Osteocyte (in vitro differentiated cells): ENCODE measurements around the gene SLC6A6. TPM values are rescaled to one million over a fixed set of nuclear protein-coding genes. Genes with fewer than 3 reads are reported as not detected.

Experiments used
- DNase-seq: peaks from one replicate; pipeline ENCODE4 v3.0.0; 2021; ENCODE audit warnings: mixed read lengths; ENCODE audit not compliant: unreplicated experiment; ENCODE audit errors: extremely low spot score
- H3K27ac Mint-ChIP-seq: one replicate; pipeline ENCODE4 v1.8.0; 2021; ENCODE audit warnings: mild to moderate bottlenecking, mixed read lengths; ENCODE audit not compliant: unreplicated experiment
- H3K27me3 Mint-ChIP-seq: one replicate; pipeline ENCODE4 v1.8.0; 2021; ENCODE audit warnings: mixed read lengths; ENCODE audit not compliant: unreplicated experiment
- H3K36me3 Mint-ChIP-seq: one replicate; pipeline ENCODE4 v1.8.0; 2021; ENCODE audit warnings: mixed read lengths; ENCODE audit not compliant: unreplicated experiment
- H3K4me1 Mint-ChIP-seq: one replicate; pipeline ENCODE4 v1.8.0; 2021; ENCODE audit warnings: mixed read lengths; ENCODE audit not compliant: unreplicated experiment
- H3K4me3 Mint-ChIP-seq: one replicate; pipeline ENCODE4 v1.8.0; 2021; ENCODE audit warnings: mild to moderate bottlenecking, moderate library complexity, mixed read lengths; ENCODE audit not compliant: unreplicated experiment
- H3K9me3 Mint-ChIP-seq: one replicate; pipeline ENCODE4 v1.8.0; 2021; ENCODE audit warnings: mixed read lengths; ENCODE audit not compliant: unreplicated experiment
- CTCF ChIP-seq: fragments of 200-600 bp; sonication (generic); IDR thresholded peaks from 2 replicates; pipeline ENCODE4 v1.5.0; 2021; ENCODE audit warnings: antibody characterized with exemption, mild to moderate bottlenecking, moderate library complexity
- total RNA-seq: library from RNA; stranded (reverse); gene quantifications from 2 replicates; pipeline ENCODE4 v1.2.1, GENCODE V29; 2021

Gene SLC6A6
- total RNA-seq, 1 donor from 2014 or later = 41.9 TPM

- no peaks in the 10 kb centered on the region for H3K9me3 Mint-ChIP-seq
- peaks cover 39% of the 10 kb centered on the region for H3K36me3 Mint-ChIP-seq
- H3K4me1 Mint-ChIP-seq = peaks cover 41% of the 10 kb centered on the region
- H3K4me3 Mint-ChIP-seq = no peak overlapping the region
- no peak overlapping the region for H3K27ac Mint-ChIP-seq
- no peaks in the 10 kb centered on the region for H3K27me3 Mint-ChIP-seq
- no peak for DNase-seq
- no peak for TF ChIP-seq CTCF
Measured at GRCh38 chr3:14476583-14477265, 74.3 kb downstream of the SLC6A6 start.

- Mint-ChIP-seq H3K9me3 (no peaks in the 10 kb centered on the region), H3K27me3 (no peaks in the 10 kb centered on the region), H3K4me1 (peaks cover 41% of the 10 kb centered on the region), H3K4me3 (no peak overlapping the region), H3K36me3 (peaks cover 41% of the 10 kb centered on the region), H3K27ac (no peak overlapping the region)
- no peak for DNase-seq
- TF ChIP-seq CTCF = no peak
Measured at GRCh38 chr3:14477311-14477935, 75.0 kb downstream of the SLC6A6 start.

- no peak overlapping the region for H3K27ac Mint-ChIP-seq
- peaks cover 42% of the 10 kb centered on the region for H3K36me3 Mint-ChIP-seq
- H3K27me3 Mint-ChIP-seq = no peaks in the 10 kb centered on the region
- no peak for TF ChIP-seq CTCF
- no peaks in the 10 kb centered on the region for H3K9me3 Mint-ChIP-seq
- no peak for DNase-seq
- no peak overlapping the region for H3K4me3 Mint-ChIP-seq
- H3K4me1 Mint-ChIP-seq = peaks cover 26% of the 10 kb centered on the region
Measured at GRCh38 chr3:14478956-14479550, 76.6 kb downstream of the SLC6A6 start.

GRCh38 chr3:14479591-14479990, 77.2 kb downstream of the SLC6A6 start:
- Mint-ChIP-seq H3K4me3 (no peak overlapping the region), H3K4me1 (peaks cover 22% of the 10 kb centered on the region), H3K27ac (no peak overlapping the region), H3K36me3 (peaks cover 46% of the 10 kb centered on the region), H3K27me3 (no peaks in the 10 kb centered on the region), H3K9me3 (no peaks in the 10 kb centered on the region)
- no peak for DNase-seq
- no peak for TF ChIP-seq CTCF
